GM18870 (cell line): ENCODE data around the gene ARFGAP1.

Experiments used
- ATAC-seq: cut with Tn5 transposase; IDR thresholded peaks from one replicate; pipeline ENCODE4 v1.9.1; 2021; ENCODE audit warnings: moderate library complexity; ENCODE audit not compliant: unreplicated experiment

Gene ARFGAP1

DNA sequence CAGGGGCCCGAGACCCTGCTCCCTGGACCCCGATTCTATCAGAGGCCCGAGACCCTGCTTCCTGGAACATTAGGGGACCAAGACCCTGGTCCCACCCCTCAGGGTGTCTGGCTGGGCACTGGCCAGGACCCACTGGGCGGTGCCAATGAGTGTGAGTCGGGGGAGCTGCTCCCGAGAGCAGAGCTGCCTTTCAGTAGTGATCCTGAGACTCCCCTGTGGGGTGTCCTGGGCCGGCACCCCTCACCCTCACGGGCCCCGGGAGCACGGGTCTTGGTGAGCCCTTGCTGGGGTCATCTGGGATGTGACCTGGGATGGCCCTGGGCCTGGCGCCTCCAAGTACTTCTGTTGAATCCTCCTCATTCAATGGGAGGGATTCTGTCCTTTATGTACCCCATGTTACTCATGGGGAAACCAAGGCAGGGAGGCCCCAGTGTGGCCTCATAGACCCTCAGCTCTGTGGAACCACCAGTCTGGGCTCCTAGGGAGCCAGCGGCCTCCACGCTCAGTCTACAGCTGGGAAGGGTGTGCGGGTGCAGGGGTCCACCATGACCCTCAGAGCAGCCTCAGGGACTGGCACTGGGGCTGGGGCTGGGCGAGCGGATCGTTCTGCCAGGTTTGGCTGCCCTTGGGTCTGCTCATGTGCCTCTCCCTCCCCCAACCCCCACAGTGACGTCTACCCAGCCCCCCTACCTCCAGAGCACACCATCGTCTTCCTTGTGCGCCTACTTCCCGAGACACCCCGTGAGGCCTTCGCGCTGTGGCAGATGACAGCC lies 46.0 kb downstream of the ARFGAP1 start:
- ATAC-seq: no peak

- ATAC-seq: no peak
These were observed 46.8 kb downstream of the ARFGAP1 start for GRCh38 chr20:63319164-63320040.

- no peak for ATAC-seq
These were observed 47.5 kb downstream of the ARFGAP1 start for GRCh38 chr20:63320041-63320511.

- ATAC-seq: no peak
These were observed 48.1 kb downstream of the ARFGAP1 start for GRCh38 chr20:63320616-63321147.

DNA sequence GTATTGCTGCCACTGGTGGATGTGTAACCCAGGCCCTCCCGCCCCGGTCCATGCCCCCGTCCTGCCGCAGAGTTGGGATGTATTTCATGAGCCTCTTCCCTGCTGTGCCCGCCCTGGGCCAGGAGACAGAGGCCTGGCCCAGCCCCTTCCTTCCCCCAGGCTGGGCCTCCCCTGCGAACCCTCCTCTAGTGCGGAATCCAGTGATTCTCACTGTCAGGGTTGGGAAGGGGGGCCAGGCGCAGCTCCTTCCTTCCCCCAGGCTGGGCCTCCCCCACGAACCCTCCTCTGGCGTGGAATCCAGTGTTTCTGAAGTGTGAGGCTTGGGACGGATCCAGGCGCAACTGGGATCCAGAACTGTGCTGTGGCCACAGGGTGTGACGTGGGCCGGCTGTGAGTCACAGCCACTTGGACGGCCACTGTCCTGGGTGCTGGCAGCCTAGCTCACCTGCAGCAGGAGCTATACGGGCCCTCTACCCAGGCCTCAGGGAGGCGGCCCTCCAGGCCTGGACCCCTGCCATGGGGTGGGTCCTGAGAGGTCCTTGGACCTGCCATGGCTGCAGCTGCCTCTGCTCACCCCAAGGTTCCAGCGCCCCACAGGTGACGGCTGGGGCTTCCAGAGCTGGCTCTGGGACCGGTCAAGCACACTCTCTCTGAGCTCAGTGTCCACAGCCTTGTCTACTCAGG lies 48.7 kb downstream of the ARFGAP1 start:
- no peak for ATAC-seq

GRCh38 chr20:63322146-63322932 lies 49.7 kb downstream of the ARFGAP1 start:
- no peak for ATAC-seq

DNA sequence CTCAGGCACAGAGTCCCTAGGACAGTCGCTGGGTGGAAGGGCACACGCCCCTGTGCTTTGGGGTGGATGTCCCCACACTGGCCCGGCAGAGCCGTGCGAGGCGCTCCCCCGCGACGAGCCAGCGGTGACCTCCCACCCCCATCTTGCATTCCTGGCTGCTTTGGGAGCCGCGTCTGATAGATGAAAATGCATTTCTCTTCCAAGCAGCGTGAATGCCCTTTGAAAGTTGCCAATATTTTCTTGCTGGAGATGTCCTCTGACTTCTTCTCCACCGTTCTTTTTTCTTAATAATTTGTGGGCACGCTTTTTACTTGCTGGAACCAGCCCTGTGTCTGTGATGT lies 50.3 kb downstream of the ARFGAP1 start:
- ATAC-seq: no peak

DNA sequence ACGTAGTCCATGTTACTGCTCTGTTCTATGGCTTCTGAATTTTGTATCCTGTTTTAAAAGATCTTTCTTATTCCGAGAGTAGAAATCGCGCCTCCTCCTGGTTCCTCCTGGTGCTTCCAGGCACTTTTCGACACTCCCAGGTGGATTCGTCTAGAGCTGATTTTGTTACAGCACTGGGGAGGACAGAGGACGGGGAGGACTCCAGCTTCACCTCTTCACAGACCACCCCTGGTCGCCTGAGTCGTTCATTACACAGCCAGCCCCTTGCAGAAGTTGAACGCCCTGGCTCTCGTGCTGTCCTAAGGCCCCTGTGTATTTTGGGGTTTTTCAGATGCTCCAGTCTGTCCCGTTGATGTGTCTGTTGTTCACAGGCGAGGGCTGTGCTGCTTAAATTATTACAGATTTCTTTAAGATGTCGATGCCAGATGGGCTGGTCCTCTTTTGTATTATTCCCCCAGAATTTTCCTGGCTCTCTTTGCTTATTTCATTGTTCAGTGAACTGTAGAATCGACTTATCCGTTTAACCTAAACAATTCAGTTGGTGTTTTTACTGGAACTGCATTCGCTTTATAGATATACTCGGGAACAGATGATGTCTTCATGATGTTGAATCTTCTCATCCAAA lies 50.9 kb downstream of the ARFGAP1 start:
- no peak for ATAC-seq

DNA sequence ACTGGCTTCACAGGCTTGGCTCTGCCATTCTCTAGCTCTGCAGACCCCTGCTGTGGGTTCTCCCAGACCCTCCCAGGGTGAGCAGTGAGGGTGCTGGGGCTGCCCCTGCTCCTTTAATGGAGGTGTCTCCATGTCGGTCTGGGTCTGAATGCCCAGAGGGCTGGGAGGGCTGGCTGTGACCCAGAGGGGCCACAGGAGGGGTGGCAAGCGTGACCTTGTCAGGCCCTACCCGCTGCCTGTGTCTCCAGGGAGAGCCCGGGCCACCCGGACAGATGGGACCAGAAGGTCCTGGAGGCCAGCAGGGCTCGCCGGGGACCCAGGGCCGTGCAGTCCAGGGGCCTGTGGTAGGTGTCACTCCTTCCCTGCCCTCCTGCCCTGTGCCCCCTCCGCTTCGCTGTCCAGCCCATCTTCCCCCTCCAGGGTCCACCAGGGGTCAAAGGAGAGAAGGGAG lies 52.4 kb downstream of the ARFGAP1 start:
- ATAC-seq: no peak

DNA sequence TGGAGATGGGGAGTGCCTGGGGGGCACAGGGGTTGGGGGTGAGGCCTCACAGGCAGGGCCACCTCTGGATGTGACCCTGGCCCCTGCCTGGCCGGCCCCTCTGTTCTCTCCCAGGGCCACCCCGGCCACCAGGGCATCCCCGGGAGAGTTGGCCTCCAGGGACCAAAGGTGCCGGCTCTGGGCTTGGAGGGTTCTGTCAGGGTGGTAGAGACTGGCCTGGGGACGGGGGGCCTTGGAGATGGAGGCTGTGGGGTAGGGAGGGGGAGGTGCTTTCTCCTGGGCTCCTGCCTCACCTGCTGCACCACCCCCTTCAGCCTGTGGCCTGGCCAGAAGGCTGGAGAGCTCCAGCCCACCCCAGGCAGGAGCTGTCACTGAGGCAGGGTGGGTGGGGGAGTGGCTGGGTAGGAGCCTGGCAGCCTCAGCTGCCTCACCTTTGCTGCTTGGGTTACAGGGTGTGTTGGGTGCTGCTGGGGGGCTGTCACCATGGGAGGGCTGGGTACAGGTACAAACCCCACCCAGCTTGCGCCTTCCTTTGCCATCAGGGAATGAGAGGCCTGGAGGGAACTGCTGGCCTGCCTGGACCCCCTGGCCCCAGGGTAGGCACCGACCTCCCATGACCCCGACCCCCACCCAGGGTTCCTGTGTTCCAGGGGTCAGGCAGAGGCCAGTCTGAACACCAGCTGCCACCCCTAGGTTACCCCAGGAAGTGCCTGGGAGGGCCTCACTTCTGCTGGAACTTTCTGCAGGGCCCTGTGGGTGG lies 53.1 kb downstream of the ARFGAP1 start:
- ATAC-seq: no peak

- no peak for ATAC-seq
These were observed 54.0 kb downstream of the ARFGAP1 start for GRCh38 chr20:63326314-63327230.

DNA sequence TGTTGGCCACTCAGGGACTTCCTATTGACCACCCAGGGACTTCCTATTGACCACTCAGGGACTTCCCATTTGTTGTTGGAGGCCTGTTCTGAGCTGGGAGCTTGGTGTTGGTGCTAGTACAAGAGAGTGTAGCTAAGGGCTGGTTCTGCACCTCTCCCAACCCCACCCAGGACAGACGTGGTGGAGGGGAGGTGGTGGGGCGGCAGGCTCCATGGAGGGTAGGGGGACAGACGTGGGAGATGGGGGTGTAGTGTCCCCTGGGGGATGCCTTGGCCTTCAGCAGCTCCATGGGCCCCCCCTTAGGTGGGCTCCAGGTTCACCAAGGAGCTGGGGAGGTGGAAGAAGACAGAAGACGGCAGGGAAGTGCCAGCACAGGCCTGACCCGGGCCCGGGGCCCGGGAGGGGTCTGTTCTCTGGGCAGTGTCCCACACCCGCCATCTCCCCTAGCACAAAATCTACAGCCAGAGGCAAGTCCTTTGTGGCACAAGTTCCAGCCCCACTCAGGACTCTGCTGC lies 54.7 kb downstream of the ARFGAP1 start:
- ATAC-seq: no peak

- ATAC-seq: no peak
These were observed 55.5 kb downstream of the ARFGAP1 start for GRCh38 chr20:63328026-63328700.

DNA sequence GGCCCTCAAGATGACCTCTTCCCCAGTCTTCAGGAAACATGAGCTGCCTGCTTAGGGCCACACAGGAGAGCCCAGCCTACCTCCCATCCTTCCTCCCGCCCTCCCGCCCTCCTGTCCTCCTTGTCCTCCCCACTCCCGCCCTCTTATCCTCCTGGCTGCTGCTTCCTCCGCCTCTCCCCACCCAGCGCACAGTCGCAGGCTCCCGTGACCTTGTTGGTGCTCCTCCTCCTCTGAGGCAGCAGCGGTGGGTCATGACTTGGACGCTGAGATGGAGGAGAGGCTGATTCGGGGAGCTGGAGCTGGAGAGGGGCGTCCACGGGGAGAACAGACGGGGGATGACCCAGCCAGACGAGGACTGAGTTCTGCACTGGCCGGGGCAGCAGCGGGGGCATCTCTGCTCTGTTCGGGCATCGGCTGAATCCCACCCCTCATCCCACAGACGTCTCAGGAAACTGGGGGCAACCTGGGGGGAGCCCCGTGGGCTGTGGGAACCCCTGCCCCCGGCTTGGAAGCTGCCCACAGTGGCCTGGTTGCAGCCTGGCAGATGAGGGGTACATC lies 56.2 kb downstream of the ARFGAP1 start:
- no peak for ATAC-seq

DNA sequence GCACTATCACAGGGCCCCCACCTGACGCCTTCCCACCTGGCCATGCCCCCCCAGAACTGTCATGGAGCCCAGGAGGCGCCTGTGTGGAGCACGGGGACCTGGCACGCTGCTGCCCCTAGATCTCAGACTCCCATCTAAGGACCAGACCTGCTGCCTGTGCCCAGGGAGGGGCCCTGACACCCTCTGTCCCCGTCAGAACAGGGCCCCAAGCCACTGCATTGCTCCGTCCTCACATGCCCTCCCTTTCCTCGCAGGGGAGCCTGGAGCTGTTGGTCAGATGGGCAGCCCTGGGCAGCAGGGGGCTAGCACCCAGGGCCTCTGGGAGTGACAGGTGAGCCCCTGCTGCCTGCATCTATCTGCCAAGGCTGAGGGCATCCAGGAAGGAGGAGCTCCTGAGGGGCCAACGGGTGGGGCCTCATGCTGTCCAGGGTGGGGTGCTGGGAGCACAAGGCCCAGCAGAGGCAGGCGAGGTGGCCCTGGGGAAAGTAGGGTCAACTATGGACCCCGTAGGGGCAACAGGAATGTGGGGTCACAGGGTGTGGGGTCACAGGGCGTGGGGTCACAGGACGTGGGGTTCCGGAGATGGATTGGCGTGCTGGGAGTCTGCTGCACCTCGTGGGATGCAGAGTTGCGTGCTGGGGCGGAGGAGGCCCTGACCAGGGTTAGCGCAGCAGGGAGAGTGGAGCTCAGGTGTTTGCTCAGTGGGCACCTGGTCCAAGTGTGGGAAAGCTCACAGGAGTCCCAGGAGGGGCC lies 56.9 kb downstream of the ARFGAP1 start:
- ATAC-seq: no peak

DNA sequence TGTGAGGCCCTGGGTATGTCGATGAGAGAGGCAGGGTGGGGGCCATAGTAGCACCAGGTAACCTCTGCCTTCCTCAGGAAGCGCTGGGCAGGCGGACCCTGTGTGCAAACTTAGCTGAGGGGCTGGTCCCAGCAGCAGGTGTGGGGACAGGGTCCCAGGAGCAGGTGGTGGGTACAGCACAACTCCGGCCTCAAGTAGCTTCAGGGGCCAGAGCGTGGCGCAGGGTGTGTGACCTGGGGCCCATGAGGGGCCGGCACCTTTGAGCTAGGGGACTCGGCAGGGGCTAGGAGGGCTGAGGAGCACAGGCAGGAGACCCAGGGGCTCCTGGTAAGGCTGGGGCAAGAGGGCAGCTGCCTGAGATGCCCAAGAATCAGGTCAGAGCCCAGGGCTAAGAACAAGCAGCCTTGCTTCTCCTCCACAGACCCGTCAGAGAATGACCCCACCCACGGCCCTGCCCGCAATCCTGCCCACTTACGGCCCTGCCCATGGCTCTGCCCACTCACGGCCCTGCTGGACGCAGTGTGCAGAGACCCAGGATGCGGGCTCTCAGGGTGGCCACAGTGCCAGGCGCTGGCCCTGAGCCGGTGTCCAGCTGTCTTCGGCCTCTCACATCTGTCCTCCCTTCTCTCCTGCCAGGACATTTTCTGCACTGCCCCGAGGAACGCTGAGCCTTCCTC lies 57.6 kb downstream of the ARFGAP1 start:
- ATAC-seq: no peak
